ENCODE data around the gene MISP3.

DNA sequence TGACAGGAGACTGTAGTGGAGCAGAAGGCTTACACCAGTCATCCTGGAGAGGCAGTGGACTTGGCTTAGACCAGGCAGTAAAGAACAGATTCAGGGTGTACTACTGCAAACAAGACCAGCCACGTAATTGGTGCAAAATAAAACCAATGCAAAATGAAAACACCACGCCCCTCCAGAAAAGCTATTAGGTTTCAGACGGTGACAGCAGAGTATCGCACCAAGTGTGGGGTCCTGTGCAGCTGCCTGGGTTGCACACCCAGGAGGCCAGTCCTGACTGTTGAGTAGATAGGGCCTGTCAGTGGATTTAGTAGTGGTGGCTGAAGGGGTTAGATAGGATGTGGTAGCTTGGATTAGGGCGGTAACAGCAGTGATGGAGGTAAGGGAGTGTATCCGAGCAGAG lies 50.3 kb downstream of the MISP3 start:
- TF ChIP-seq NR3C1 (CRISPR knock-in tag; conservative IDR thresholded peaks at IDR 0.05; ENCODE audit: low read depth) (no peak), ELF4 (CRISPR knock-in tag; IDR thresholded peaks at IDR 0.05; ENCODE audit: low read depth) (no peak), MYBL2 (CRISPR knock-in tag; IDR thresholded peaks at IDR 0.05) (no peak), NR2C2 (CRISPR knock-in tag; IDR thresholded peaks at IDR 0.05) (no peak)
- TF ChIP-seq, protein P1, sequence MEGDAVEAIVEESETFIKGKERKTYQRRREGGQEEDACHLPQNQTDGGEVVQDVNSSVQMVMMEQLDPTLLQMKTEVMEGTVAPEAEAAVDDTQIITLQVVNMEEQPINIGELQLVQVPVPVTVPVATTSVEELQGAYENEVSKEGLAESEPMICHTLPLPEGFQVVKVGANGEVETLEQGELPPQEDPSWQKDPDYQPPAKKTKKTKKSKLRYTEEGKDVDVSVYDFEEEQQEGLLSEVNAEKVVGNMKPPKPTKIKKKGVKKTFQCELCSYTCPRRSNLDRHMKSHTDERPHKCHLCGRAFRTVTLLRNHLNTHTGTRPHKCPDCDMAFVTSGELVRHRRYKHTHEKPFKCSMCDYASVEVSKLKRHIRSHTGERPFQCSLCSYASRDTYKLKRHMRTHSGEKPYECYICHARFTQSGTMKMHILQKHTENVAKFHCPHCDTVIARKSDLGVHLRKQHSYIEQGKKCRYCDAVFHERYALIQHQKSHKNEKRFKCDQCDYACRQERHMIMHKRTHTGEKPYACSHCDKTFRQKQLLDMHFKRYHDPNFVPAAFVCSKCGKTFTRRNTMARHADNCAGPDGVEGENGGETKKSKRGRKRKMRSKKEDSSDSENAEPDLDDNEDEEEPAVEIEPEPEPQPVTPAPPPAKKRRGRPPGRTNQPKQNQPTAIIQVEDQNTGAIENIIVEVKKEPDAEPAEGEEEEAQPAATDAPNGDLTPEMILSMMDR (IDR thresholded peaks at IDR 0.05): no peak
- TF ChIP-seq, protein P2, sequence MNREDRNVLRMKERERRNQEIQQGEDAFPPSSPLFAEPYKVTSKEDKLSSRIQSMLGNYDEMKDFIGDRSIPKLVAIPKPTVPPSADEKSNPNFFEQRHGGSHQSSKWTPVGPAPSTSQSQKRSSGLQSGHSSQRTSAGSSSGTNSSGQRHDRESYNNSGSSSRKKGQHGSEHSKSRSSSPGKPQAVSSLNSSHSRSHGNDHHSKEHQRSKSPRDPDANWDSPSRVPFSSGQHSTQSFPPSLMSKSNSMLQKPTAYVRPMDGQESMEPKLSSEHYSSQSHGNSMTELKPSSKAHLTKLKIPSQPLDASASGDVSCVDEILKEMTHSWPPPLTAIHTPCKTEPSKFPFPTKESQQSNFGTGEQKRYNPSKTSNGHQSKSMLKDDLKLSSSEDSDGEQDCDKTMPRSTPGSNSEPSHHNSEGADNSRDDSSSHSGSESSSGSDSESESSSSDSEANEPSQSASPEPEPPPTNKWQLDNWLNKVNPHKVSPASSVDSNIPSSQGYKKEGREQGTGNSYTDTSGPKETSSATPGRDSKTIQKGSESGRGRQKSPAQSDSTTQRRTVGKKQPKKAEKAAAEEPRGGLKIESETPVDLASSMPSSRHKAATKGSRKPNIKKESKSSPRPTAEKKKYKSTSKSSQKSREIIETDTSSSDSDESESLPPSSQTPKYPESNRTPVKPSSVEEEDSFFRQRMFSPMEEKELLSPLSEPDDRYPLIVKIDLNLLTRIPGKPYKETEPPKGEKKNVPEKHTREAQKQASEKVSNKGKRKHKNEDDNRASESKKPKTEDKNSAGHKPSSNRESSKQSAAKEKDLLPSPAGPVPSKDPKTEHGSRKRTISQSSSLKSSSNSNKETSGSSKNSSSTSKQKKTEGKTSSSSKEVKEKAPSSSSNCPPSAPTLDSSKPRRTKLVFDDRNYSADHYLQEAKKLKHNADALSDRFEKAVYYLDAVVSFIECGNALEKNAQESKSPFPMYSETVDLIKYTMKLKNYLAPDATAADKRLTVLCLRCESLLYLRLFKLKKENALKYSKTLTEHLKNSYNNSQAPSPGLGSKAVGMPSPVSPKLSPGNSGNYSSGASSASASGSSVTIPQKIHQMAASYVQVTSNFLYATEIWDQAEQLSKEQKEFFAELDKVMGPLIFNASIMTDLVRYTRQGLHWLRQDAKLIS (CRISPR knock-in tag; IDR thresholded peaks at IDR 0.05; ENCODE audit: borderline replicate concordance): no peak
- TF ChIP-seq, protein P3, sequence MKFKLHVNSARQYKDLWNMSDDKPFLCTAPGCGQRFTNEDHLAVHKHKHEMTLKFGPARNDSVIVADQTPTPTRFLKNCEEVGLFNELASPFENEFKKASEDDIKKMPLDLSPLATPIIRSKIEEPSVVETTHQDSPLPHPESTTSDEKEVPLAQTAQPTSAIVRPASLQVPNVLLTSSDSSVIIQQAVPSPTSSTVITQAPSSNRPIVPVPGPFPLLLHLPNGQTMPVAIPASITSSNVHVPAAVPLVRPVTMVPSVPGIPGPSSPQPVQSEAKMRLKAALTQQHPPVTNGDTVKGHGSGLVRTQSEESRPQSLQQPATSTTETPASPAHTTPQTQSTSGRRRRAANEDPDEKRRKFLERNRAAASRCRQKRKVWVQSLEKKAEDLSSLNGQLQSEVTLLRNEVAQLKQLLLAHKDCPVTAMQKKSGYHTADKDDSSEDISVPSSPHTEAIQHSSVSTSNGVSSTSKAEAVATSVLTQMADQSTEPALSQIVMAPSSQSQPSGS (CRISPR knock-in tag; IDR thresholded peaks at IDR 0.05; ENCODE audit: borderline replicate concordance, low read depth): no peak
- TF ChIP-seq, protein P4, sequence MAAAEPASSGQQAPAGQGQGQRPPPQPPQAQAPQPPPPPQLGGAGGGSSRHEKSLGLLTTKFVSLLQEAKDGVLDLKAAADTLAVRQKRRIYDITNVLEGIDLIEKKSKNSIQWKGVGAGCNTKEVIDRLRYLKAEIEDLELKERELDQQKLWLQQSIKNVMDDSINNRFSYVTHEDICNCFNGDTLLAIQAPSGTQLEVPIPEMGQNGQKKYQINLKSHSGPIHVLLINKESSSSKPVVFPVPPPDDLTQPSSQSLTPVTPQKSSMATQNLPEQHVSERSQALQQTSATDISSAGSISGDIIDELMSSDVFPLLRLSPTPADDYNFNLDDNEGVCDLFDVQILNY (CRISPR knock-in tag; IDR thresholded peaks at IDR 0.05): no peak
- TF ChIP-seq, protein P5, sequence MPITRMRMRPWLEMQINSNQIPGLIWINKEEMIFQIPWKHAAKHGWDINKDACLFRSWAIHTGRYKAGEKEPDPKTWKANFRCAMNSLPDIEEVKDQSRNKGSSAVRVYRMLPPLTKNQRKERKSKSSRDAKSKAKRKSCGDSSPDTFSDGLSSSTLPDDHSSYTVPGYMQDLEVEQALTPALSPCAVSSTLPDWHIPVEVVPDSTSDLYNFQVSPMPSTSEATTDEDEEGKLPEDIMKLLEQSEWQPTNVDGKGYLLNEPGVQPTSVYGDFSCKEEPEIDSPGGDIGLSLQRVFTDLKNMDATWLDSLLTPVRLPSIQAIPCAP (CRISPR knock-in tag; IDR thresholded peaks at IDR 0.05): no peak
